WTC11 (cell line): ENCODE data around the gene HINT2. TPM values are rescaled to one million over a fixed set of nuclear protein-coding genes. Genes with fewer than 3 reads are reported as not detected.

Experiments used
- ARID4B ChIP-seq: sonication (generic); formaldehyde crosslinking; IDR thresholded peaks from 2 replicates; pipeline ENCODE4 v1.8.0; 2023; ENCODE audit warnings: missing genetic modification reagents, mild to moderate bottlenecking, borderline replicate concordance
- ATF6 ChIP-seq: sonication (generic); formaldehyde crosslinking; IDR thresholded peaks from 2 replicates; pipeline ENCODE4 v1.8.1; 2023; ENCODE audit warnings: mild to moderate bottlenecking, missing genetic modification reagents
- CREB1 ChIP-seq: sonication (generic); formaldehyde crosslinking; IDR thresholded peaks from 2 replicates; pipeline ENCODE4 v1.8.0; 2023; ENCODE audit warnings: mild to moderate bottlenecking, missing genetic modification reagents
- CREM ChIP-seq: sonication (generic); formaldehyde crosslinking; IDR thresholded peaks from 2 replicates; pipeline ENCODE4 v1.8.1; 2022; ENCODE audit warnings: mild to moderate bottlenecking, missing genetic modification reagents, moderate library complexity
- EMX1 ChIP-seq: fragments of 250-450 bp; sonication (Bioruptor Pico); IDR thresholded peaks from 2 replicates; pipeline ENCODE4 v1.8.0; 2021; ENCODE audit warnings: mild to moderate bottlenecking
- FOXK1 ChIP-seq: sonication (generic); formaldehyde crosslinking; IDR thresholded peaks from 2 replicates; pipeline ENCODE4 v1.8.0; 2022; ENCODE audit warnings: mild to moderate bottlenecking, moderate library complexity, missing genetic modification reagents
- FOXP4 ChIP-seq: sonication (generic); formaldehyde crosslinking; IDR thresholded peaks from 2 replicates; pipeline ENCODE4 v1.8.0; 2022; ENCODE audit warnings: mild to moderate bottlenecking, missing genetic modification reagents
- KAT7 ChIP-seq: sonication (generic); formaldehyde crosslinking; IDR thresholded peaks from 2 replicates; pipeline ENCODE4 v1.8.1; 2023; ENCODE audit warnings: missing genetic modification reagents, mild to moderate bottlenecking, borderline replicate concordance
- MAX ChIP-seq: sonication (generic); formaldehyde crosslinking; IDR thresholded peaks from 2 replicates; pipeline ENCODE4 v1.8.0; 2022; ENCODE audit warnings: mild to moderate bottlenecking, missing genetic modification reagents
- MLX ChIP-seq: sonication (generic); formaldehyde crosslinking; IDR thresholded peaks from 2 replicates; pipeline ENCODE4 v1.8.1; 2023; ENCODE audit warnings: mild to moderate bottlenecking, missing genetic modification reagents, moderate library complexity
- MXD4 ChIP-seq: fragments of 250-450 bp; sonication (Bioruptor Pico); IDR thresholded peaks from 2 replicates; pipeline ENCODE4 v1.8.0; 2021; ENCODE audit warnings: mild to moderate bottlenecking, moderate library complexity, borderline replicate concordance
- NR3C1 ChIP-seq: sonication (generic); formaldehyde crosslinking; conservative IDR thresholded peaks from 2 replicates; pipeline ENCODE4 v1.8.1; 2023; ENCODE audit warnings: low read depth, mild to moderate bottlenecking, missing genetic modification reagents
- PRDM15 ChIP-seq: sonication (generic); formaldehyde crosslinking; IDR thresholded peaks from 2 replicates; pipeline ENCODE4 v1.8.0; 2022; ENCODE audit warnings: missing genetic modification reagents
- RELA ChIP-seq: sonication (generic); formaldehyde crosslinking; IDR thresholded peaks from 2 replicates; pipeline ENCODE4 v1.8.1; 2022; ENCODE audit warnings: missing genetic modification reagents, mild to moderate bottlenecking, borderline replicate concordance
- STAT6 ChIP-seq: sonication (generic); formaldehyde crosslinking; conservative IDR thresholded peaks from 2 replicates; pipeline ENCODE4 v1.8.1; 2023; ENCODE audit warnings: mild to moderate bottlenecking, low read depth, missing genetic modification reagents, moderate library complexity
- TCF7 ChIP-seq: sonication (generic); formaldehyde crosslinking; IDR thresholded peaks from 2 replicates; pipeline ENCODE4 v1.8.0; 2022; ENCODE audit warnings: mild to moderate bottlenecking, low read depth, missing genetic modification reagents, moderate library complexity
- TP53 ChIP-seq: sonication (generic); formaldehyde crosslinking; IDR thresholded peaks from 2 replicates; pipeline ENCODE4 v1.8.1; 2023; ENCODE audit warnings: mild to moderate bottlenecking, missing genetic modification reagents
- ZBTB21 ChIP-seq: sonication (generic); formaldehyde crosslinking; IDR thresholded peaks from 2 replicates; pipeline ENCODE4 v1.8.1; 2023; ENCODE audit warnings: mild to moderate bottlenecking, missing genetic modification reagents, borderline replicate concordance
- ZNF138 ChIP-seq: sonication (generic); formaldehyde crosslinking; conservative IDR thresholded peaks from 2 replicates; pipeline ENCODE4 v1.8.1; 2022; ENCODE audit warnings: mild to moderate bottlenecking, moderate library complexity, missing genetic modification reagents
- ZNF232 ChIP-seq: sonication (generic); formaldehyde crosslinking; IDR thresholded peaks from 2 replicates; pipeline ENCODE4 v1.8.0; 2022; ENCODE audit warnings: mild to moderate bottlenecking, missing genetic modification reagents
- total RNA-seq: library from RNA; stranded (reverse); gene quantifications from 3 replicates; pipeline ENCODE4 v1.2.3, GENCODE V29; 2021

Gene HINT2
- total RNA-seq, 1 experiment from 2014 or later = 33.6 TPM

- TF ChIP-seq ARID4B (no peak), STAT6 (CRISPR knock-in tag) (no peak), CREB1 (CRISPR knock-in tag) (no peak), CREM (CRISPR knock-in tag) (no peak), ZNF232 (CRISPR knock-in tag) (no peak), EMX1 (CRISPR knock-in tag) (no peak), MAX (CRISPR knock-in tag) (peak; percentile 53), MLX (CRISPR knock-in tag) (no peak), MXD4 (no peak), ZNF138 (CRISPR knock-in tag) (no peak), ATF6 (CRISPR knock-in tag) (no peak), FOXP4 (CRISPR knock-in tag) (no peak), TP53 (CRISPR knock-in tag) (0 out of 2 replicates have a peak, but pooled peaks have one; percentile 32), FOXK1 (CRISPR knock-in tag) (no peak; the same call in 1 of the 2 replicates), PRDM15 (CRISPR knock-in tag) (peak; percentile 48; the same call in 1 of the 2 replicates), ZBTB21 (0 out of 2 replicates have a peak, but pooled peaks have one; percentile 31), RELA (CRISPR knock-in tag) (no peak), TCF7 (CRISPR knock-in tag) (no peak), KAT7 (no peak), NR3C1 (CRISPR knock-in tag) (no peak)
Measured at GRCh38 chr9:35845824-35846771, 31.3 kb upstream of the HINT2 start (continued).
